SK-MEL-5 (cell line): Measurements from ENCODE around the gene PUDP. TPM values are rescaled to one million over a fixed set of nuclear protein-coding genes. Genes with fewer than 3 reads are reported as not detected.
A peak's percentile ranks its signal among the peaks of the same experiment; 100 is the strongest.

Experiments
- DNase-seq: peaks from one replicate; pipeline ENCODE4 v3.0.0-alpha.2; 2016; ENCODE audit warnings: low read depth, low spot score
- in situ Hi-C: cut with HindIII; loops from 2 replicates; pipeline ENCODE4 v1.10.0; 2016; ENCODE audit warnings: low sequenced_read_pairs, high pct_unique_total_duplicates, low pct_unique_long_range_greater_than_20kb
- total RNA-seq: library from RNA; depleted of rRNA; stranded (reverse); fragments of >200 nt; shearing (Covaris generic); gene quantifications from 2 replicates; pipeline ENCODE4 v1.2.3, GENCODE V29; 2014

PUDP gene
- total RNA-seq, 1 experiment from 2014 or later, result 8.6 TPM

GRCh38 chrX:7154041-7154597 lies 6.2 kb upstream of the PUDP start:
- in situ Hi-C loops, result no loop called here
- DNase-seq, result no peak

GRCh38 chrX:7153231-7153630 lies 5.3 kb upstream of the PUDP start:
- DNase-seq, result no peak
- in situ Hi-C loops, result no loop called here

GRCh38 chrX:7149411-7149810 lies 1.5 kb upstream of the PUDP start:
- no peak for DNase-seq
- in situ Hi-C loops, result no loop called here

GRCh38 chrX:7147413-7147977 lies 458 bp downstream of the PUDP start, which contains the start of gene STS:
Gene STS, plus strand, starts transcription at chrX:7147712. Its CDS starts 105,488 bp downstream, at chrX:7253200.
- in situ Hi-C loops, result no loop called here
- DNase-seq, result peak; percentile 24

- no peak for DNase-seq
- in situ Hi-C loops, result no loop called here
Measured at GRCh38 chrX:7146703-7147412, 1.1 kb downstream of the PUDP start.

GRCh38 chrX:7146020-7146702 lies 1.8 kb downstream of the PUDP start:
- in situ Hi-C loops, result no loop called here
- no peak for DNase-seq

- in situ Hi-C loops, result no loop called here
Measured at GRCh38 chrX:7145454-7145853, 2.5 kb downstream of the PUDP start.

GRCh38 chrX:7143941-7144525 lies 3.9 kb downstream of the PUDP start:
- DNase-seq, result no peak
- in situ Hi-C loops, result no loop called here

More at GRCh38 chrX:7145454-7145853, 2.5 kb downstream of the PUDP start:
- no peak for DNase-seq

GRCh38 chrX:7143076-7143475 lies 4.9 kb downstream of the PUDP start:
- in situ Hi-C loops, result no loop called here
- DNase-seq, result no peak

- in situ Hi-C loops, result no loop called here
- no peak for DNase-seq
Measured at GRCh38 chrX:7139202-7140081, 8.5 kb downstream of the PUDP start.

GRCh38 chrX:7134981-7135380 lies 13.0 kb downstream of the PUDP start:
- in situ Hi-C loops, result no loop called here
- no peak for DNase-seq

- in situ Hi-C loops, result no loop called here
- DNase-seq, result no peak
Measured at GRCh38 chrX:7133050-7133440, 14.9 kb downstream of the PUDP start.

- in situ Hi-C loops, result no loop called here
- DNase-seq, result peak; percentile 77
Measured at GRCh38 chrX:7132335-7133049, 15.5 kb downstream of the PUDP start.

GRCh38 chrX:7131621-7132020 lies 16.3 kb downstream of the PUDP start:
- in situ Hi-C loops, result no loop called here
- DNase-seq, result no peak

- in situ Hi-C loops, result no loop called here
Measured at GRCh38 chrX:7127056-7127455, 20.9 kb downstream of the PUDP start.

GRCh38 chrX:7120878-7121219 lies 27.1 kb downstream of the PUDP start:
- in situ Hi-C loops, result no loop called here

More at GRCh38 chrX:7127056-7127455, 20.9 kb downstream of the PUDP start:
- no peak for DNase-seq

More at GRCh38 chrX:7120878-7121219, 27.1 kb downstream of the PUDP start:
- no peak for DNase-seq
